ENCODE data around the gene LCE2C.

- TF ChIP-seq, protein P1, sequence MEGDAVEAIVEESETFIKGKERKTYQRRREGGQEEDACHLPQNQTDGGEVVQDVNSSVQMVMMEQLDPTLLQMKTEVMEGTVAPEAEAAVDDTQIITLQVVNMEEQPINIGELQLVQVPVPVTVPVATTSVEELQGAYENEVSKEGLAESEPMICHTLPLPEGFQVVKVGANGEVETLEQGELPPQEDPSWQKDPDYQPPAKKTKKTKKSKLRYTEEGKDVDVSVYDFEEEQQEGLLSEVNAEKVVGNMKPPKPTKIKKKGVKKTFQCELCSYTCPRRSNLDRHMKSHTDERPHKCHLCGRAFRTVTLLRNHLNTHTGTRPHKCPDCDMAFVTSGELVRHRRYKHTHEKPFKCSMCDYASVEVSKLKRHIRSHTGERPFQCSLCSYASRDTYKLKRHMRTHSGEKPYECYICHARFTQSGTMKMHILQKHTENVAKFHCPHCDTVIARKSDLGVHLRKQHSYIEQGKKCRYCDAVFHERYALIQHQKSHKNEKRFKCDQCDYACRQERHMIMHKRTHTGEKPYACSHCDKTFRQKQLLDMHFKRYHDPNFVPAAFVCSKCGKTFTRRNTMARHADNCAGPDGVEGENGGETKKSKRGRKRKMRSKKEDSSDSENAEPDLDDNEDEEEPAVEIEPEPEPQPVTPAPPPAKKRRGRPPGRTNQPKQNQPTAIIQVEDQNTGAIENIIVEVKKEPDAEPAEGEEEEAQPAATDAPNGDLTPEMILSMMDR (IDR thresholded peaks at IDR 0.05; ENCODE audit: poor library complexity, severe bottlenecking), result no peak
- no peak for TF ChIP-seq POLR2AphosphoS5 (IDR thresholded peaks at IDR 0.05)
- no peak for TF ChIP-seq EZH2 (IDR thresholded peaks at IDR 0.05; ENCODE audit: borderline replicate concordance, insufficient read depth, low read length, poor library complexity, severe bottlenecking)
- no peak for TF ChIP-seq EP300 (conservative IDR thresholded peaks at IDR 0.05; ENCODE audit: poor library complexity, severe bottlenecking)
- TF ChIP-seq MXI1 (conservative IDR thresholded peaks at IDR 0.05; ENCODE audit: poor library complexity, severe bottlenecking), result no peak
- TF ChIP-seq SMC3 (conservative IDR thresholded peaks at IDR 0.05; ENCODE audit: poor library complexity), result no peak
- no peak for TF ChIP-seq TAF1 (IDR thresholded peaks at IDR 0.05; ENCODE audit: low read depth)
These were observed 7.4 kb upstream of the LCE2C start for GRCh38 chr1:152667648-152668047.
